ENCODE measurements around the gene TMEM121. TPM values are rescaled to one million over a fixed set of nuclear protein-coding genes. Genes with fewer than 3 reads are reported as not detected.

The TMEM121 gene
- polyA plus RNA-seq, 1 experiment = 4.6 TPM

DNA sequence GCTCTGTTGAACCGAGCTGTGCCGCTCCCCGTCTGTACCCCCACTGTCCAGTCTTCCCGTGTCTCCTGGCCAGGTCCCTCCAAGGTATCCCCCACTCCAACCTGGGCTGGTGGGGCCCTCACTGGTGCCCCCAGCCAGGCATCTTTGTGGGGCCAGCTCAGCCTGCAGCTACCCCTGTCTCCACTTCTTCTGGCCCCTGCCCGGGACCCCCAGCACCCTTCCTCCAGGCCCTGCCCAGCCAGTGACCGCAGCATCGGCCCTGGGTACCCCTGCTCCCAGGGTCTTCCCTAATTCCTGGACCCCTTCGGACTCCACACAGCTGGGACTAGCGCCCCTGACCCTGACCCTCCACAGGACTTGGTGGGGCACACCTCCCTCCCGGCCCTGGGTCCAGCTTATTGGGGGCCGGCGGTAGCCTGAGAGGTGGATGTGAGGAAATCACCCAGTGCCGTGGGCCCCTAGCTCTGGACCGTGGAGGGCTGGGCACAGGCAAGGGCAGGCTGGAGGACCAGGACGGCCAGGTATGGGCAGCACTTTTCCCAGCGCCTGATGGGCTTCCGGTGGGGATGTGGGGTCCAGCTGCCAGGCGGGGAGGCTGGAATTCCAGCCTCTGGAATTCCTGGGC, 43.8 kb upstream of the TMEM121 start:
- peaks cover 6% of the 10 kb centered on the region; the same call in 1 of the 2 replicates for H3K27me3 ChIP-seq (ENCODE audit: control insufficient read depth, insufficient read depth, low read length)
- TF ChIP-seq, protein P1, sequence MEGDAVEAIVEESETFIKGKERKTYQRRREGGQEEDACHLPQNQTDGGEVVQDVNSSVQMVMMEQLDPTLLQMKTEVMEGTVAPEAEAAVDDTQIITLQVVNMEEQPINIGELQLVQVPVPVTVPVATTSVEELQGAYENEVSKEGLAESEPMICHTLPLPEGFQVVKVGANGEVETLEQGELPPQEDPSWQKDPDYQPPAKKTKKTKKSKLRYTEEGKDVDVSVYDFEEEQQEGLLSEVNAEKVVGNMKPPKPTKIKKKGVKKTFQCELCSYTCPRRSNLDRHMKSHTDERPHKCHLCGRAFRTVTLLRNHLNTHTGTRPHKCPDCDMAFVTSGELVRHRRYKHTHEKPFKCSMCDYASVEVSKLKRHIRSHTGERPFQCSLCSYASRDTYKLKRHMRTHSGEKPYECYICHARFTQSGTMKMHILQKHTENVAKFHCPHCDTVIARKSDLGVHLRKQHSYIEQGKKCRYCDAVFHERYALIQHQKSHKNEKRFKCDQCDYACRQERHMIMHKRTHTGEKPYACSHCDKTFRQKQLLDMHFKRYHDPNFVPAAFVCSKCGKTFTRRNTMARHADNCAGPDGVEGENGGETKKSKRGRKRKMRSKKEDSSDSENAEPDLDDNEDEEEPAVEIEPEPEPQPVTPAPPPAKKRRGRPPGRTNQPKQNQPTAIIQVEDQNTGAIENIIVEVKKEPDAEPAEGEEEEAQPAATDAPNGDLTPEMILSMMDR (IDR thresholded peaks at IDR 0.05; ENCODE audit: insufficient read depth, low read depth, low read length) = no peak
- H3K4me3 ChIP-seq (ENCODE audit: low read depth, low read length) = no peak overlapping the region
- no peak for DNase-seq (ENCODE audit: low read depth)
- H3K36me3 ChIP-seq (ENCODE audit: control insufficient read depth, insufficient read depth, low read length) = no peaks in the 10 kb centered on the region
- POLR2A ChIA-PET = no interaction called here
- CTCF ChIA-PET = interaction anchor here (1.0 to 3.3 kb wide), 7 partner anchors 7 to 111 kb away, joined by 4 to 61 read pairs (median 19); no protein-coding TSS in a partner anchor

DNA sequence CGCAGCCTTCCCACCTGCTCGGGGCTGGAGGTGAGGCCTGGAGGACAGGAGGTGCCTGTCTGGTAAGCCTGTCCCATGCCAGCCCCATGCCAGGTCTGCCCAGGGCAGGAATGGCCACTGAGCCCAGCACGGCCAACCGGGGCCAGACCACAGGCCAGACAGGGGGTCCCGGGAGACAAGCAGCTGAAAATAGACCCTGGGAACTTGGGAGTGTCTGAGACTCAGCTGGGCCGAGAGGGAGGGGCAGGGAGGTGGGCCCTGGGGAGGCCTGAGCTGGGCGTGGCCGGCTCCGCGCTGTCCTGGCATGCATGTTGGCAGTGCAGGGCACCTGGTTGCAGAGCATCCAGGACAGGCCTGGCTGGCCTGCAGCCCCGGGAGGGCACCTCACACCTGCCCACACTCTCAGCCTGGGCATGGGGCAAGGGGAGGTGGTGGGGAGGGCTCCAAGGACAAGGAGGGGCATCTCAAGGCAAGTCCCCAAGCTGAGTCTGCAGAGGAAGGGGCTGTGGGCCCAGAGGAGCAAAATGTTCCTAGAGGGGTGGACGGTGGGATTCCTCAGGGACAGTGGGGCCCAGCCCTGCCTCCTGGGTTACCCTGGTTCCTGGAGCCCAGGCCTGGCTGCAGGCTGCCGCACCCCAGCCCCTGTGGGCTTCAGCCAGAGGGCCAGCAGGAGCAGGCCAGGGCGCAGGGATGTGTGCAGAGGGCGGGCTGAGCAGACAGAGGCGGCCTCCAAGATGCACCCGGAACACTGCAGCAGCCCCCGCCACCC, 42.9 kb upstream of the TMEM121 start:
- H3K4me3 ChIP-seq (ENCODE audit: low read depth, low read length) = no peak overlapping the region
- TF ChIP-seq, protein P1 (IDR thresholded peaks at IDR 0.05; ENCODE audit: insufficient read depth, low read depth, low read length) = no peak
- ChIA-PET POLR2A (no interaction called here), CTCF (interaction anchor here (0.7 to 3.3 kb wide), 3 partner anchors 12 to 165 kb away, joined by 3 to 31 read pairs (median 3); no protein-coding TSS in a partner anchor)
- peaks cover 6% of the 10 kb centered on the region; the same call in 1 of the 2 replicates for H3K27me3 ChIP-seq (ENCODE audit: control insufficient read depth, insufficient read depth, low read length)
- no peaks in the 10 kb centered on the region for H3K36me3 ChIP-seq (ENCODE audit: control insufficient read depth, insufficient read depth, low read length)
- no peak for DNase-seq (ENCODE audit: low read depth)

DNA sequence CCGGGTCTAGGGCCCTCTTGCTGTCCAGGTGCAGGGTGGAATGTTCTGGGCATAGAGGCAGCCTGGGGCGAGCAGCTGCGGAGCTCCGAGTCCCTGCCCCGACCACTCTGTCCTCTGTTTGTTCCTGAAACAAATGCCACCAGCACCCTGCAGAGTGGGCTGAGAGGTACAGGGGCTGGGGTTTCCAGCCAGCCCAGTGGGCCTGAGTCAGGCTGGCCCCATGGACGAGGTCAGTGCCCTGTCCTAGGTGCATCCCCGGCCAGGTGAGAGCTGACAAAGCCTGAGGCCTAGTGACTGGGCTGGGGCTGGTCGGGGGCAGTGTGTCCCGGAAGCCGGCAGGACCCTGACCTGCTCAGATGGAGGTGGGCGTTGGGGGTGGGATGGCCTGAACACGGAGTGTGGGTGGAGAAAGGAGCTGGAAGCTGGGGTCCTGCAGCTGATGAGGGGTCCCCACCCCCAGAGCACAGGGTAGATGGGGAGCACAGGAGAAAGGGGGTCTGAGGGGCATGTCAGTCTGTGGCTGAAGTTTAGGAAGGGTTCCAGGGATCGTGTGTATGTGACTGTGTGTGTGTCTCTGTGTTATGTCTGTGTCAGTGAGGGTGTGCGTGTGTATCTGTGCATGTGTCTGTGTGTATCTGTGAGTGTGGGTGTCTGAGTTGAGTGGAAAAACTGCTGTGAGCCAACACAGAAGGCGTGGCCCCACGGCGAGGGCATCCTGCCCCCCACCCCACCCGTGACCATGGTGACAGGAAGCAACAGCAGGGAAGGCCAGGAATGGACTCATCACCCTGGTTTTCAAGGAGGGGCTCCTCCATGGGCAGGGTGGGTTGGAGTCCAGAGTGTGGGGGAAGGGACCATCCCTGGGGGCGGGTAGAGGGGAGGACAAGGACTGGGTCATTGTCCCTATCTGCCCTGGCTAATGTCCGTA, 42.0 kb upstream of the TMEM121 start:
- DNase-seq (ENCODE audit: low read depth) = no peak
- ChIA-PET CTCF (interaction anchor here (0.7 to 1.0 kb wide), 2 partner anchors 34 to 166 kb away, joined by 3 read pairs; no protein-coding TSS in a partner anchor), POLR2A (no interaction called here)

DNA sequence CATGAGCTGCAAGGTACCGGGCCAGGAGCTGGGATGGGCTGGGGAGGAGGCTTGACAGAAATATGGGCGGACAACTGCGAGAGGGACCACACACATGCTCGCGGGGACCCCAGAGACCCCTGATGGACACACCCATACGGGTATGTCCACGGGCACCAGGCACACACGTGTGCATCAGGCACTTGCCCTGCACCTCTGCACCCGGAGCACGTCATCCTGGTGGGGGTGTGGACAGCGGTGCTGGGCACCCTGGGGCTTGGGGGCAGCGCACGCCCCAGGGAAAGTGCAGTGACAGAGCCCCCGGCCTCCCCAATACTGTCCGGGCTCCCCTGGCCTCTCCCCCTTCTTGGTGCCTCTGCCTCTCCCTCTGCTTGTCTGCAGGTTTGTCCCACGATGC, 41.4 kb upstream of the TMEM121 start:
- TF ChIP-seq, protein P1 (IDR thresholded peaks at IDR 0.05; ENCODE audit: insufficient read depth, low read depth, low read length) = no peak
- Histone ChIP-seq H3K4me3 (ENCODE audit: low read depth, low read length) (no peak overlapping the region), H3K27me3 (ENCODE audit: control insufficient read depth, insufficient read depth, low read length) (peaks cover 6% of the 10 kb centered on the region; the same call in 1 of the 2 replicates), H3K36me3 (ENCODE audit: control insufficient read depth, insufficient read depth, low read length) (no peaks in the 10 kb centered on the region)
- ChIA-PET POLR2A (no interaction called here), CTCF (no interaction called here)
- no peak for DNase-seq (ENCODE audit: low read depth)

More for the DNA sequence above, 42.0 kb upstream of the TMEM121 start:
- TF ChIP-seq, protein P1 (IDR thresholded peaks at IDR 0.05; ENCODE audit: insufficient read depth, low read depth, low read length) = no peak
- Histone ChIP-seq H3K4me3 (ENCODE audit: low read depth, low read length) (no peak overlapping the region), H3K36me3 (ENCODE audit: control insufficient read depth, insufficient read depth, low read length) (no peaks in the 10 kb centered on the region), H3K27me3 (ENCODE audit: control insufficient read depth, insufficient read depth, low read length) (peaks cover 6% of the 10 kb centered on the region; the same call in 1 of the 2 replicates)

Data from BJ (cell line).